WERI-Rb-1 (cell line): ENCODE measurements around the gene BCS1L.
A peak's percentile ranks its signal among the peaks of the same experiment; 100 is the strongest.

ENCODE experiments used
- DNase-seq: peaks from one replicate; pipeline ENCODE4 v3.0.0-alpha.2; 2020
- H3K27ac ChIP-seq: fragments of 250-450 bp; sonication (Bioruptor Pico); 2 replicates; pipeline ENCODE4 v1.5.1; 2020; ENCODE audit warnings: mild to moderate bottlenecking, moderate library complexity
- H3K27me3 ChIP-seq: fragments of 250-450 bp; sonication (Bioruptor Pico); 2 replicates; pipeline ENCODE4 v1.5.1; 2021; ENCODE audit warnings: mild to moderate bottlenecking, low read depth, moderate library complexity; ENCODE audit not compliant: insufficient read depth, severe bottlenecking
- H3K36me3 ChIP-seq: fragments of 250-450 bp; sonication (Bioruptor Pico); 2 replicates; pipeline ENCODE4 v1.5.1; 2020; ENCODE audit warnings: mild to moderate bottlenecking, moderate library complexity
- H3K4me3 ChIP-seq: 2 replicates; pipeline ENCODE4 v1.5.1; 2011; ENCODE audit warnings: low read depth, mild to moderate bottlenecking, control low read depth, low read length
- H3K9me3 ChIP-seq: fragments of 250-450 bp; sonication (Bioruptor Pico); 2 replicates; pipeline ENCODE4 v1.5.1; 2021; ENCODE audit warnings: mild to moderate bottlenecking, moderate library complexity; ENCODE audit not compliant: severe bottlenecking
- TF ChIP-seq, protein P1 (sequence below): IDR thresholded peaks from 2 replicates; pipeline ENCODE4 v1.5.1; 2011; ENCODE audit warnings: low read depth, mild to moderate bottlenecking, control low read depth, inconsistent platforms, low read length

BCS1L gene

DNA sequence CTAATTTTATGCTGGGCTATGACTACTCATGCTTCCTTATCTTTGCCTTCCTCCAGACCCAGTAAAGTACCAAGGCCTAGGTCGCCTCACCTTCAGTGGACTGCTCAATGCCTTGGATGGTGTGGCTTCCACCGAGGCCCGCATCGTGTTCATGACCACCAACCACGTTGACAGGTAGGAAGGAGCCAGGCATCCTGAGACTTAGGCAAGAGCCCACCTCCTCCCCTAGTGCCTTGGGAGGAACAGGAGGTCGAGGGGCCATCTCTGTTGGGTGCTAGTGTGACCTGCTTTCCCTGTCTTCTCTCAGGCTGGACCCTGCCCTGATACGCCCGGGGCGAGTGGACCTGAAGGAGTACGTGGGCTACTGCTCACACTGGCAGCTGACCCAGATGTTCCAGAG, 3.3 kb downstream of the BCS1L start:
- no peaks in the 10 kb centered on the region for H3K27me3 ChIP-seq
- H3K27ac ChIP-seq, result no peak overlapping the region
- DNase-seq, result no peak
- TF ChIP-seq, protein P1, sequence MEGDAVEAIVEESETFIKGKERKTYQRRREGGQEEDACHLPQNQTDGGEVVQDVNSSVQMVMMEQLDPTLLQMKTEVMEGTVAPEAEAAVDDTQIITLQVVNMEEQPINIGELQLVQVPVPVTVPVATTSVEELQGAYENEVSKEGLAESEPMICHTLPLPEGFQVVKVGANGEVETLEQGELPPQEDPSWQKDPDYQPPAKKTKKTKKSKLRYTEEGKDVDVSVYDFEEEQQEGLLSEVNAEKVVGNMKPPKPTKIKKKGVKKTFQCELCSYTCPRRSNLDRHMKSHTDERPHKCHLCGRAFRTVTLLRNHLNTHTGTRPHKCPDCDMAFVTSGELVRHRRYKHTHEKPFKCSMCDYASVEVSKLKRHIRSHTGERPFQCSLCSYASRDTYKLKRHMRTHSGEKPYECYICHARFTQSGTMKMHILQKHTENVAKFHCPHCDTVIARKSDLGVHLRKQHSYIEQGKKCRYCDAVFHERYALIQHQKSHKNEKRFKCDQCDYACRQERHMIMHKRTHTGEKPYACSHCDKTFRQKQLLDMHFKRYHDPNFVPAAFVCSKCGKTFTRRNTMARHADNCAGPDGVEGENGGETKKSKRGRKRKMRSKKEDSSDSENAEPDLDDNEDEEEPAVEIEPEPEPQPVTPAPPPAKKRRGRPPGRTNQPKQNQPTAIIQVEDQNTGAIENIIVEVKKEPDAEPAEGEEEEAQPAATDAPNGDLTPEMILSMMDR, result no peak
- peaks cover 69% of the 10 kb centered on the region for H3K36me3 ChIP-seq
- H3K9me3 ChIP-seq, result no peaks in the 10 kb centered on the region
- no peak overlapping the region for H3K4me3 ChIP-seq

DNA sequence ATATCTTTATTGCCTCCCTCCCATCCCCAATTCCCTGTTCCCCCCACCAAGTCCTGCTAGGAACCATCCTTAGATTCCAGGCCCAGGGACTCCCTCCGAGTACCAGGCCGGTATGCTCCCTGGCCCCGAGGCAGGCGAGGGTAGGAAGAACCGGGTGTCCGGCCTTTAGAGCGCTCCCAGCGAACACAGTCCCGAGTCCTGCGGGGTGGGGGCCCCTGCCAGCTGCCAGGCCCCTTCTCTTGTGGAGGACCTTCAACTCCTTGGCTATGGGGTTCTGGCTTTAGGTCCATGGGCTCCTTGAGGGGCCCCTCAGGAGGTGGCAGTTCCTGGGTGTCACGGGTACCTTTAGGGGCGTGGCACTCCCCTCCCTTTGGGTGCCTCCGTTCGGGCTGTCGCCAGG, 4.4 kb downstream of the BCS1L start:
- Histone ChIP-seq H3K36me3 (peaks cover 61% of the 10 kb centered on the region), H3K27ac (no peak overlapping the region), H3K27me3 (no peaks in the 10 kb centered on the region), H3K9me3 (no peaks in the 10 kb centered on the region), H3K4me3 (no peak overlapping the region)
- TF ChIP-seq, protein P1, result no peak
- DNase-seq, result no peak

DNA sequence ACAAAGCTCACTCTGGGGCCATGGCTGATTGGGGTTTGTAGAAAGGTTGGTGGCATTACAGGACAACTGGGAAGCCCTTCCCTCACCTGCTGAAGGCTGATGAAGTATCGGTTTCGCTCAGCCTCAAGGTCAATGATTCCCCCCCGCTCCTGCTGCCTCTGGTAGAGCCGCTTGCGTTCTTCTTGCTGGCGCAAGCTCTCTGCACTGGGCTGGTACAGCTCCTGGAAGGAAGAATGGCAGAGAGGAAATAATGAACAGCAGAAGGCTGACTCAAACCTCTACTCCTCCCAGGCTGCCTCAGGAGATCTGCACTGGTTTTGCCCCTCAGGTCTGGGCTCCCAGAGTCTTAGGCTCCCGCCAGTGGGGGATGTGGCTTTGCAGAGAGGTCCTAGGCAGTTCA, 5.2 kb downstream of the BCS1L start:
- Histone ChIP-seq H3K27me3 (no peaks in the 10 kb centered on the region), H3K36me3 (peaks cover 57% of the 10 kb centered on the region), H3K27ac (no peak overlapping the region), H3K9me3 (no peaks in the 10 kb centered on the region), H3K4me3 (no peak overlapping the region)
- TF ChIP-seq, protein P1, result no peak
- DNase-seq, result no peak

DNA sequence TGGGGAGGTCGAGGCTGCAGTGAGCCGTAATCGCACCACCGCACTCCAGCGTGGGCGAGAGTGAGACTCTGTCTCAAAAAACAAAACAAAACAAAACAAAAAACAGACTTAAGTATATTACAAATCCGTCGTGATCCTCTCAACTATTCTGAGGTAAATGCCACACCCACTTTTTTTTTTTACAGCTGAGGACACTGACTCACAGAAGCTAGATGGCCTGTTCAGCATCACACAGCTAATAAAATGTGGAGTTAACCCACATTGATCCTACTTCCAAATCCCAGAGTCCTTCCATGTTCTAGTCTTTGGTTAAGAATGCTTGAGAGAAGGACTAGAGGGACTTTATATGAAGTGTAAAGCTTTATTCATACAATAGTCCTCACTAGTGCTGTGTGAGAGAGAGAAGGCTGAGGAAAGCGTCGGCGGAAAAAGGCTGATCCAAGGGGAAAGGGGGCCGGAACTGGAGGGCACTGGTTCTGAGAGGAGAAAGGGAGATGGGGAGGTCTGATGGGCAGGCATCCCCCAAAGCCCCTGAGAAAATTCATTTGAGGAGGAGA, 11.7 kb downstream of the BCS1L start:
- peaks cover 17% of the 10 kb centered on the region for H3K36me3 ChIP-seq
- peak overlapping the region; percentile 69 for H3K4me3 ChIP-seq
- peak overlapping the region; percentile 76 for H3K27ac ChIP-seq
- TF ChIP-seq, protein P1, result no peak
- DNase-seq, result no peak
- H3K9me3 ChIP-seq, result no peaks in the 10 kb centered on the region
- H3K27me3 ChIP-seq, result no peaks in the 10 kb centered on the region

DNA sequence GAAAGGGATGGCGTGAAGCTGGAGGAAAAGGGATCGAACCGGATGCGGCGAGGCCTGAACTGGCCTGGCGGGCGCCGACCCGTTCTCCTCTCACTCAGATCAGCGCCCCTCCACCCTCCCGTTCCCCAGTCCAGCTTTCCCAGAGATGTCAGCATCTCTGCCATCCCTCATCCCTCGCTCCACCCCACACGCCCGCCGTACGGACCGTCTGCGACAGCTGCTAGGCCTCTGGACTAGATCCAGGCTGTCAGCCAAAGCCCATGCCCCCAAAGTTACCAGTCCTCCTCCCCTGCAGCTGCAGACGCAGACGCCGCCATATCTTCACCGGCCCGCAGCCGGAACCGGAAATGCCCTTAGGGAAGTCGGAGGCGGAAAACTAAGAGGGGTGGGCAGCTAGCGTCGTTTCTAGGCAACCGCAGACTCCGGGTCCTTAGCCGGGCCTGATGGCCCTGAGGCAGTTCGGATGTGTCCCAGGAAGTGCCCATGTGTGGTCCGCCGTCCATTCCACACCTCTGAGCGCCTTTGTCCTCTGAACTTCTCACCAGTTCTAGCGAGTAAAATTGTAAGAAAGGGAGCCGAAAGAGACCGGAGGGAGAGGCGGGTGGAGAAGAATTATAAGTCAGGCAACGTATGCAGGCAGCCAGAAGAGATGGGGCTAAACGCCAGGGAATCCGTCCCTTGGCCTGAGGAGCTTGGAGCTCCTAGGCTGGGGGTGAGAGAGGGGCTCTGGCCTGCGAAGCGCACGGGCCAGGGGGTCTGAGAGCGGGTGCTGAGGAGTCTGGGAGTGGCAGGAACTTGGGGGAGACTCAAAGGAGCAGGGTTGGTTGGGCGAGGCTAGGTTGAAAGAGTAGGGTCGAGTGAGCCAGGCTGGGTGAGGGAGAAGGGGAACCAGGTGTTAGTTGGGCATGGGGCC, 12.4 kb downstream of the BCS1L start, which contains the start of the genes RNF25 and STK36:
Gene RNF25 (minus strand): TSS at position 349 of the 913 bp plus-strand sequence. CDS start 32 bp downstream, at position 317.
Gene STK36 (plus strand): TSS at position 433 of the 913 bp plus-strand sequence. CDS start 744 bp downstream, outside the sequence.
- Histone ChIP-seq H3K27ac (peak within 1 kb of the TSS; percentile 76), H3K9me3 (no peaks in the 10 kb centered on the region), H3K36me3 (peaks cover 12% of the 10 kb centered on the region), H3K4me3 (peak within 1 kb of the TSS; percentile 69), H3K27me3 (no peaks in the 10 kb centered on the region)
- peak; percentile 86 for DNase-seq
- TF ChIP-seq, protein P1, result no peak
